Gastroesophageal sphincter (tissue), 4 donors: ENCODE data around the gene GRIK2. TPM values are rescaled to one million over a fixed set of nuclear protein-coding genes. Genes with fewer than 3 reads are reported as not detected.

Experiments used
- ATAC-seq: fragments of 150-250 bp; one replicate; pipeline ENCODE4 v1.9.1; 2016; ENCODE audit warnings: mild to moderate bottlenecking, moderate library complexity
- H3K27ac ChIP-seq, 4 donors: fragments of 200-600 bp; sonication (generic) in 3 of 4; 1 replicate in 3 of 4; 2 replicates in 1 of 4; pipeline ENCODE4 v1.5.1; 2016 to 2019
- H3K27me3 ChIP-seq: fragments of 200-600 bp; sonication (generic); one replicate; pipeline ENCODE4 v1.5.1; 2019
- H3K36me3 ChIP-seq, 2 donors: fragments of 200-600 bp; sonication (generic); one replicate each; pipeline ENCODE4 v1.5.1; 2019; ENCODE audit warnings: control low read depth in 1 of 2
- H3K4me1 ChIP-seq, 3 donors: fragments of 200-600 bp; sonication (generic); 1 replicate in 2 of 3; 2 replicates in 1 of 3; pipeline ENCODE4 v1.5.1; 2016 to 2019; ENCODE audit warnings: control low read depth in 2 of 3
- H3K4me3 ChIP-seq, 2 donors: fragments of 200-600 bp; sonication (generic); one replicate each; pipeline ENCODE4 v1.5.1; 2019; ENCODE audit warnings: mild to moderate bottlenecking in 1 of 2, moderate library complexity in 1 of 2
- H3K9me3 ChIP-seq, 3 donors: fragments of 200-600 bp; sonication (generic); one replicate each; pipeline ENCODE4 v1.5.1; 2017 to 2019; ENCODE audit warnings: control low read depth in 2 of 3
- EP300 ChIP-seq: sonication (generic); formaldehyde crosslinking; IDR thresholded peaks from one replicate; pipeline ENCODE4 v1.6.1; 2017; ENCODE audit warnings: antibody characterized with exemption, mild to moderate bottlenecking
- POLR2A ChIP-seq, 2 donors: fragments of 450-650 bp; IDR thresholded peaks; one replicate each; pipeline ENCODE4 v1.6.1; 2017; ENCODE audit warnings: antibody characterized with exemption in 2 of 2, mild to moderate bottlenecking in 2 of 2, moderate library complexity in 1 of 2
- POLR2AphosphoS5 ChIP-seq: sonication (generic); formaldehyde crosslinking; IDR thresholded peaks from one replicate; pipeline ENCODE4 v1.6.1; 2017; ENCODE audit warnings: antibody characterized with exemption
- WGBS, 2 donors: methylation state at CpG; one replicate each; pipeline ENCODE4 v1.1.5; 2018; ENCODE audit warnings: low coverage in 1 of 2; 5-methylcytosine and 5-hydroxymethylcytosine counted together
- total RNA-seq, 4 donors: library from RNA; depleted of rRNA; stranded (reverse); fragments of >200 nt; gene quantifications; one replicate each; pipeline ENCODE4 v1.1.0, GENCODE V29; 2016
- TF ChIP-seq, protein P1 (sequence below), 4 experiments: fragments of 200-600 bp in 2 of 4; fragments of 450-650 bp in 2 of 4; sonication (generic) in 1 of 4; IDR thresholded peaks; one replicate each; pipeline ENCODE4 v1.5.1; 2017 to 2019; ENCODE audit warnings: antibody characterized with exemption in 4 of 4, mild to moderate bottlenecking in 2 of 4, moderate library complexity in 2 of 4

The GRIK2 gene
- total RNA-seq, 4 donors from 2014 or later = 0.82 to 2.2 (median 1.0) TPM

DNA sequence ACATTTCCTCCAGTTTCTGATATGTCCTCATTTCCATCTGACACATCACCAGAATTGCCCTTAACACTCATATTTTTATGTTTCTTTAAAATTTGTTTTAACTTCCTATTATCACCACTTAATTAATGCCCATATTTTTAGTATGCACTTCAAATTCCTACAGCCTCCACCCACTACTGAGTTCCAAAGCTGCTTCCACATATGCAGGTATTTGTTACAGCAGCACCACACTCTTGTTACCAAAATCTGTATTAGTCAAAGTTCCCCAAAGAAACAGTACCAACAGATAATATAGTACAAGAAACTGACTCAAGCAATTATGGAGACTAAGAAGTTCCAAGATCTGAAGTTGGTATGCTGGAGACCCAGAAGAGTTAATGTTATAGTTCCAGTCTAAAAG, 340.4 kb downstream of the GRIK2 start:
- H3K36me3 ChIP-seq = no peaks in the 10 kb centered on the region
- H3K4me1 ChIP-seq = no peaks in the 10 kb centered on the region
- no peak overlapping the region for H3K4me3 ChIP-seq
- ATAC-seq = no peak
- no peak overlapping the region for H3K27ac ChIP-seq
- no peaks in the 10 kb centered on the region for H3K27me3 ChIP-seq
- H3K9me3 ChIP-seq = no peaks in the 10 kb centered on the region
- TF ChIP-seq EP300 (no peak), POLR2AphosphoS5 (no peak), POLR2A (IDR thresholded peaks at IDR 0.05) (no peak)
- TF ChIP-seq, protein P1, sequence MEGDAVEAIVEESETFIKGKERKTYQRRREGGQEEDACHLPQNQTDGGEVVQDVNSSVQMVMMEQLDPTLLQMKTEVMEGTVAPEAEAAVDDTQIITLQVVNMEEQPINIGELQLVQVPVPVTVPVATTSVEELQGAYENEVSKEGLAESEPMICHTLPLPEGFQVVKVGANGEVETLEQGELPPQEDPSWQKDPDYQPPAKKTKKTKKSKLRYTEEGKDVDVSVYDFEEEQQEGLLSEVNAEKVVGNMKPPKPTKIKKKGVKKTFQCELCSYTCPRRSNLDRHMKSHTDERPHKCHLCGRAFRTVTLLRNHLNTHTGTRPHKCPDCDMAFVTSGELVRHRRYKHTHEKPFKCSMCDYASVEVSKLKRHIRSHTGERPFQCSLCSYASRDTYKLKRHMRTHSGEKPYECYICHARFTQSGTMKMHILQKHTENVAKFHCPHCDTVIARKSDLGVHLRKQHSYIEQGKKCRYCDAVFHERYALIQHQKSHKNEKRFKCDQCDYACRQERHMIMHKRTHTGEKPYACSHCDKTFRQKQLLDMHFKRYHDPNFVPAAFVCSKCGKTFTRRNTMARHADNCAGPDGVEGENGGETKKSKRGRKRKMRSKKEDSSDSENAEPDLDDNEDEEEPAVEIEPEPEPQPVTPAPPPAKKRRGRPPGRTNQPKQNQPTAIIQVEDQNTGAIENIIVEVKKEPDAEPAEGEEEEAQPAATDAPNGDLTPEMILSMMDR (IDR thresholded peaks at IDR 0.05) = no peak

DNA sequence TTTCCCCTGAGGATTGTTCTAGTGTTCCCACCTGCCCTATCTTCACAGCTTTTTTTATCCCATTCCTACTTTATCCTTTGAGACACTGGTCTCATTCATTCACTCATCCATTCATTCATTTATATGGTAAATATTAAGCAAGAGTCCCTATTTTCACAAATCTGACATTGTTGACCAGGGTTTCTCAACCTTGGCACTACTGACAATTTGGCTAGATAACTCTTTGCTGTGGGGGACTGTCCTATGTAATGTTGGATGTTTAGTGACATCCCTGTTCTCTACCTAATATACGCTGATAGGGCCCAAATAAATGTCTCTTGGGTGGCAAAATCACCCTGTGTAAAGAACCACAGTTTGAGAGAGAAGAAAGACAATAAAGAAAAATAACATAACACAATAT, 345.0 kb downstream of the GRIK2 start:
- Histone ChIP-seq H3K9me3 (no peaks in the 10 kb centered on the region), H3K4me3 (no peak overlapping the region), H3K27me3 (no peaks in the 10 kb centered on the region), H3K4me1 (no peaks in the 10 kb centered on the region), H3K27ac (no peak overlapping the region), H3K36me3 (no peaks in the 10 kb centered on the region)
- TF ChIP-seq, protein P1 (IDR thresholded peaks at IDR 0.05) = no peak
- no peak for TF ChIP-seq POLR2A (IDR thresholded peaks at IDR 0.05)
- no peak for TF ChIP-seq POLR2AphosphoS5
- no peak for ATAC-seq
- no CpG with 5 or more reads among the region's 1 CpG for WGBS, 2 donors

DNA sequence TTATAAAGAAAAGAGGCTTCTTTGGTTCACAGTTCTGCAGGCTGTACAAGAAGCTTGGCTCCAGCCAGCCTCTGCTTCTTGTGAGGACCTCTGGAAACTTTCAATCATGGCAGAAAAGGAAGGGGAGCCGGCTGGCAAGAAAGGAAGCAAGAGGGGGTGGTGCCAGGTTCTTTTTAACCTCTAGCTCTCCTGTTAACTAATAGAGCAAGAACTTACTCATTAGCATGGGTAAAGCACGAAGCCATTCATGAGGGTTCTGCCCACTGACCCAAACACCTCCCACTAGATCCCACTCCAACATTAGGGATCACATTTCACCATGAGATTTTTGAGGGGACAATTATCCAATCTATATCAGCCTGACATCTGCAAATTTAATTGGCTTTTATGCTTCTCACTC, 347.1 kb downstream of the GRIK2 start:
- TF ChIP-seq EP300 = no peak
- TF ChIP-seq POLR2A (IDR thresholded peaks at IDR 0.05) = no peak
- TF ChIP-seq, protein P1 (IDR thresholded peaks at IDR 0.05) = no peak
- ATAC-seq = no peak
- Histone ChIP-seq H3K4me1 (no peaks in the 10 kb centered on the region), H3K9me3 (no peaks in the 10 kb centered on the region), H3K27me3 (no peaks in the 10 kb centered on the region), H3K4me3 (no peak overlapping the region), H3K27ac (no peak overlapping the region), H3K36me3 (no peaks in the 10 kb centered on the region)
- 59% methylated on average over 2 of the region's 2 CpGs; no CpG with 5 or more reads in 1 of the 2 donors for WGBS, 2 donors

DNA sequence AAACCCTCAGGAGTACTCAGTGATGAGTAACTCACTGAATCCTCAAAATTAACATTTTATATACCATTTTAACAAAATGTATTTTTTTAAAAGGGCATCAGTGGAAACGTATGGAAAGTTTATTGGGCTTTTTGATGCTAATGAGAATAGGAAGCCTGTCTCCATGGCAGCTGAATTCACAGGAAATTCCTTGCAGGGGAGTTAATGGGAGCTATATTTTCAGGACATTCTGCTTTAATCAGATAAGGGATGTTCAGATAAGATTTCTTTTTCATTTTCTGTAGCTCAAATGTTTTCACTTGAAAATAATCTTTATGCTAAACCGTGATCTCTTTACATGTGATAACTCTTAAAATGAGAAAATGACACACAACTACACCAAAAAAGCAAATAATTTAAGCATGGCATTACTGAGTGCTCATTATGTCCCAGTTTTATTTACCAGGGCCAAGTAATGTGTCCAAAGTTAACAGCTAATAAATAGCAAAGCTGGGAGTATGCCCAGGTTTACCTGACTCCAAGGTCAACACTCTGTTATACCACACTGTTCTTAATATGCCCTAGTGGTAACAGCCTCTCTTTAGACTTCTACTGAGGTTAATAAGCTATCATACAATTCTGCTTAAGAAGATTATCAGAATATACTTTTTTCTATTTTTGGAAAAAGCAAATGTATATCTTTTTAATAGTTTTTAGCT, 348.1 kb downstream of the GRIK2 start:
- no peak overlapping the region for H3K27ac ChIP-seq
- 57 to 71% methylated on average over 2 of the region's 2 CpGs for WGBS, 2 donors
- no peak for ATAC-seq
- H3K4me1 ChIP-seq = no peaks in the 10 kb centered on the region
- H3K9me3 ChIP-seq = no peaks in the 10 kb centered on the region
- no peaks in the 10 kb centered on the region for H3K36me3 ChIP-seq
- no peak for TF ChIP-seq EP300
- TF ChIP-seq POLR2AphosphoS5 = no peak
- TF ChIP-seq, protein P1 (IDR thresholded peaks at IDR 0.05) = no peak
- no peak for TF ChIP-seq POLR2A (IDR thresholded peaks at IDR 0.05)
- no peaks in the 10 kb centered on the region for H3K27me3 ChIP-seq
- no peak overlapping the region for H3K4me3 ChIP-seq

DNA sequence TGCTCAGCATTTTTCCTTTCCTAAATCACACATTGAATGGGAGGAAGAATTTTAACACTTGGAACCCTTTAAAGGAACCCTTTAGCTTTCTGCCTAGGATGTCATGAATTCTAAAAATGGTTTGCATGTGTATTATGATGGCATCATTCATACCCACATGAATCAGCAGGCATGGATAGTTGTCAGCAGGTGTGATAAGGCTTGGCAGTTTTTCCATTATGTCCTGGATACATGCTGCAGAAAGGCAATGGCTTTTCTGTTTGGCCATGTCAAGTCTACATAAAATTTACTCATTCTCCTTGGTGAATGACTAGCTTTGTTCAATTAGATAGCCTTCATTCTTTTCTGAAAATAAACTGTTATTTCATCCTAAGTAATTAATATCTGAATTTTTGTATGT, 353.7 kb downstream of the GRIK2 start:
- TF ChIP-seq, protein P1 (IDR thresholded peaks at IDR 0.05) = no peak
- TF ChIP-seq EP300 = no peak
- no peak for TF ChIP-seq POLR2AphosphoS5
- no peak for TF ChIP-seq POLR2A (IDR thresholded peaks at IDR 0.05)
- Histone ChIP-seq H3K4me1 (no peaks in the 10 kb centered on the region), H3K36me3 (no peaks in the 10 kb centered on the region), H3K27ac (no peak overlapping the region), H3K4me3 (no peak overlapping the region), H3K9me3 (no peaks in the 10 kb centered on the region), H3K27me3 (no peaks in the 10 kb centered on the region)
- no peak for ATAC-seq
